ENCODE measurements around the gene PTPRO. TPM values are rescaled to one million over a fixed set of nuclear protein-coding genes. Genes with fewer than 3 reads are reported as not detected.

Gene PTPRO
- total RNA-seq, 4 donors from 2014 or later = 0.26 to 0.81 (median 0.51) TPM

- DNase-seq (ENCODE audit: low spot score in 2 of 2) = no peak
- Histone ChIP-seq H3K9me3 (no peaks in the 10 kb centered on the region), H3K4me1 (no peaks in the 10 kb centered on the region), H3K27ac (no peak overlapping the region), H3K36me3 (no peaks in the 10 kb centered on the region), H3K4me3 (no peak overlapping the region), H3K27me3 (peaks cover 7% of the 10 kb centered on the region)
- 83% methylated on average over 4 of the region's 4 CpGs for WGBS
- TF ChIP-seq CTCF (IDR thresholded peaks at IDR 0.05) = no peak
- no peak for TF ChIP-seq EP300 (IDR thresholded peaks at IDR 0.05)
- TF ChIP-seq POLR2A (IDR thresholded peaks at IDR 0.05) = no peak
- no peak for TF ChIP-seq POLR2AphosphoS5 (IDR thresholded peaks at IDR 0.05)
Measured at GRCh38 chr12:15344561-15344960, 22.3 kb downstream of the PTPRO start.

- 70% methylated on average over 3 of the region's 3 CpGs for WGBS
- no peak overlapping the region for H3K27ac ChIP-seq
- no peaks in the 10 kb centered on the region for H3K4me1 ChIP-seq
- H3K36me3 ChIP-seq = no peaks in the 10 kb centered on the region
- no peak overlapping the region for H3K4me3 ChIP-seq
- peaks cover 7% of the 10 kb centered on the region for H3K27me3 ChIP-seq
- no peak for DNase-seq (ENCODE audit: low spot score in 2 of 2)
- no peaks in the 10 kb centered on the region for H3K9me3 ChIP-seq
- TF ChIP-seq POLR2A (IDR thresholded peaks at IDR 0.05) (no peak), CTCF (IDR thresholded peaks at IDR 0.05) (no peak), EP300 (IDR thresholded peaks at IDR 0.05) (no peak), POLR2AphosphoS5 (IDR thresholded peaks at IDR 0.05) (no peak)
Measured at GRCh38 chr12:15346488-15346887, 24.2 kb downstream of the PTPRO start.

GRCh38 chr12:15350643-15351042 lies 28.3 kb downstream of the PTPRO start:
- no peak for DNase-seq (ENCODE audit: low spot score in 2 of 2)
- H3K4me1 ChIP-seq = no peaks in the 10 kb centered on the region
- TF ChIP-seq CTCF (IDR thresholded peaks at IDR 0.05) (no peak), EP300 (IDR thresholded peaks at IDR 0.05) (no peak), POLR2A (IDR thresholded peaks at IDR 0.05) (no peak), POLR2AphosphoS5 (IDR thresholded peaks at IDR 0.05) (no peak)
- no peak overlapping the region for H3K27ac ChIP-seq
- peaks cover 4% of the 10 kb centered on the region for H3K27me3 ChIP-seq
- H3K36me3 ChIP-seq = no peaks in the 10 kb centered on the region
- 57% methylated on average over 1 of the region's 1 CpG for WGBS
- no peak overlapping the region for H3K4me3 ChIP-seq
- H3K9me3 ChIP-seq = no peaks in the 10 kb centered on the region

GRCh38 chr12:15355766-15356165 lies 33.5 kb downstream of the PTPRO start:
- TF ChIP-seq POLR2AphosphoS5 (IDR thresholded peaks at IDR 0.05) (no peak), EP300 (IDR thresholded peaks at IDR 0.05) (no peak), POLR2A (IDR thresholded peaks at IDR 0.05) (no peak), CTCF (IDR thresholded peaks at IDR 0.05) (no peak)
- 69% methylated on average over 2 of the region's 2 CpGs for WGBS

GRCh38 chr12:15356951-15357364 lies 34.6 kb downstream of the PTPRO start:
- H3K9me3 ChIP-seq = no peaks in the 10 kb centered on the region
- WGBS = 61% methylated on average over 3 of the region's 3 CpGs
- H3K36me3 ChIP-seq = no peaks in the 10 kb centered on the region
- DNase-seq (ENCODE audit: low spot score in 2 of 2) = no peak
- H3K27me3 ChIP-seq = peaks cover 1% of the 10 kb centered on the region
- no peak overlapping the region for H3K27ac ChIP-seq
- no peaks in the 10 kb centered on the region for H3K4me1 ChIP-seq
- no peak overlapping the region for H3K4me3 ChIP-seq
- TF ChIP-seq EP300 (IDR thresholded peaks at IDR 0.05) (no peak), POLR2AphosphoS5 (IDR thresholded peaks at IDR 0.05) (no peak), POLR2A (IDR thresholded peaks at IDR 0.05) (no peak), CTCF (IDR thresholded peaks at IDR 0.05) (no peak)

More at GRCh38 chr12:15355766-15356165, 33.5 kb downstream of the PTPRO start:
- H3K4me3 ChIP-seq = no peak overlapping the region
- no peak for DNase-seq (ENCODE audit: low spot score in 2 of 2)
- no peaks in the 10 kb centered on the region for H3K36me3 ChIP-seq
- H3K9me3 ChIP-seq = no peaks in the 10 kb centered on the region
- H3K27ac ChIP-seq = no peak overlapping the region
- no peaks in the 10 kb centered on the region for H3K4me1 ChIP-seq
- no peaks in the 10 kb centered on the region for H3K27me3 ChIP-seq
